Aorta (tissue), 5 donors: ENCODE results near the gene EXOC2. TPM values are rescaled to one million over a fixed set of nuclear protein-coding genes. Genes with fewer than 3 reads are reported as not detected.

Experiments
- ATAC-seq: fragments of 200-7000 bp; cut with Tn5 transposase; one replicate; pipeline ENCODE4 v1.9.1; 2022; ENCODE audit warnings: moderate library complexity; ENCODE audit not compliant: low FRiP score
- DNase-seq, 2 donors: peaks; one replicate each; pipeline ENCODE4 v3.0.0-alpha.2; 2020
- H3K27ac ChIP-seq, 2 donors: one replicate each; pipeline ENCODE4 v1.5.1; 2013; ENCODE audit warnings: low read length in 2 of 2, mild to moderate bottlenecking in 2 of 2, moderate library complexity in 2 of 2, control low read depth in 1 of 2, inconsistent platforms in 1 of 2, low read depth in 1 of 2
- H3K27me3 ChIP-seq, 2 donors: one replicate each; pipeline ENCODE4 v1.6.1; 2013; ENCODE audit warnings: control low read depth in 1 of 2, low read length in 1 of 2, mild to moderate bottlenecking in 1 of 2, moderate library complexity in 1 of 2; ENCODE audit not compliant: insufficient read depth in 2 of 2, control insufficient read depth in 1 of 2
- H3K36me3 ChIP-seq, 2 donors: one replicate each; pipeline ENCODE4 v1.6.1; 2013; ENCODE audit warnings: control low read depth in 1 of 2, low read length in 1 of 2, mild to moderate bottlenecking in 1 of 2; ENCODE audit not compliant: insufficient read depth in 2 of 2, control insufficient read depth in 1 of 2
- H3K4me1 ChIP-seq, 2 donors: one replicate each; pipeline ENCODE4 v1.6.1; 2013; ENCODE audit warnings: low read length in 2 of 2, control low read depth in 1 of 2, mild to moderate bottlenecking in 1 of 2, moderate library complexity in 1 of 2; ENCODE audit not compliant: insufficient read depth in 2 of 2, control insufficient read depth in 1 of 2
- H3K4me3 ChIP-seq, 2 donors: one replicate each; pipeline ENCODE4 v1.5.1; 2013; ENCODE audit warnings: low read length in 2 of 2, control low read depth in 1 of 2, mild to moderate bottlenecking in 1 of 2
- H3K9me3 ChIP-seq: one replicate; pipeline ENCODE4 v1.6.1; 2013; ENCODE audit warnings: mild to moderate bottlenecking, low read length; ENCODE audit not compliant: control insufficient read depth
- WGBS, 2 donors: extraction: QIAGEN DNeasy Blood & Tissue Kit; methylation state at CpG; one replicate each; pipeline ENCODE4 v1.1.7; 2013; 5-methylcytosine and 5-hydroxymethylcytosine counted together
- intact Hi-C, 2 donors: fragments of 100-400 bp; cut with DNase I; formaldehyde crosslinking; loops; one replicate each; pipeline versions ENCODE4 v1.14.2 to v1.15.0; 2022
- polyA plus RNA-seq, 2 donors: library from polyadenylated mRNA; stranded (reverse); fragments of 200-250 nt; gene quantifications; one replicate each; pipeline ENCODE4 v1.2.3, GENCODE V29; 2013
- total RNA-seq, 2 donors: library from RNA; stranded (reverse); fragmentation: NEBNext Ultra II Directional; extraction: Animal tissue kit (Norgen Biotek cat#: 25700); gene quantifications; one replicate each; pipeline ENCODE4 v1.2.1, GENCODE V29; 2021
- donor health status: healthy with polysubstance abuse.
- donor health status: Bipolar disorder and iron deficiency.
- donor health status: DM: no; HTN: no; CAD: no.
- donor health status: DM: no; HTN: no; CAD: no.
- donor health status: DM: yes; HTN: yes; CAD: no.

EXOC2 gene
- total and polyA plus RNA-seq, 4 donors: 3.4 to 22.8 (median 11.7) TPM

- Histone ChIP-seq H3K27me3 (no peaks in the 10 kb centered on the region), H3K36me3 (no peaks in the 10 kb centered on the region), H3K9me3 (no peaks in the 10 kb centered on the region), H3K27ac (no peak overlapping the region), H3K4me1 (peaks cover 0 to 2% of the 10 kb centered on the region in 2 donors), H3K4me3 (no peak overlapping the region)
- intact Hi-C loops: no loop called here
- 90 to 91% methylated on average over 11 of the region's 11 CpGs for WGBS, 2 donors
- no peak for ATAC-seq
- DNase-seq: no peak
These were observed 237.8 kb downstream of the EXOC2 start for GRCh38 chr6:455006-455585.

- no peaks in the 10 kb centered on the region for H3K27me3 ChIP-seq
- H3K4me1 ChIP-seq: peaks cover 0 to under 1% of the 10 kb centered on the region in 2 donors
- intact Hi-C loops: no loop called here
- DNase-seq (no peak), ATAC-seq (no peak)
- H3K36me3 ChIP-seq: no peaks in the 10 kb centered on the region
- no peaks in the 10 kb centered on the region for H3K9me3 ChIP-seq
- no peak overlapping the region for H3K4me3 ChIP-seq
- no peak overlapping the region for H3K27ac ChIP-seq
- 34 to 37% methylated on average over 5 of the region's 5 CpGs for WGBS, 2 donors
These were observed 238.6 kb downstream of the EXOC2 start for GRCh38 chr6:454148-454991.

DNA sequence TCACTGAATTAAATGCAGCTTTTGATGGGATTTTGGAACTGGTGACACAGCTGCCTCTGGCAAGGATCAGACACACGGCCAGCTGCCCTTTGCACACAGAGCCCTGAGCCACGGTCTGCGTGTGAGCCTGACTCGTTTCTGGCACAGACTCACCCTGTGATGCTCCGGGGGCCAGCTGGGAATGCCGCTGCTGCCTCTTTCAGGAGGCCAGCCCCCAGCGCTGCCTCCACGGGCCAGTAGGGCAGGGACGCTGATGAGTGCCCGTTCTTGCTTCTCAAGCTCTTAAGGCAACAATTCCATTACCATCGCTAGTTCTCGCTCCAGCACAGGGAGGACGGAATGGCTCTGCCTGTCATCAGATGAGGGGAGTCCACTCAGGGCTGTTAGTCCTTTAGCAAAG is 239.8 kb downstream of the EXOC2 start:
- Histone ChIP-seq H3K9me3 (no peaks in the 10 kb centered on the region), H3K4me3 (no peak overlapping the region), H3K4me1 (no peaks in the 10 kb centered on the region), H3K36me3 (no peaks in the 10 kb centered on the region), H3K27ac (no peak overlapping the region), H3K27me3 (no peaks in the 10 kb centered on the region)
- peak; percentile 49 for ATAC-seq
- WGBS, 2 donors: 46 to 48% methylated on average over 13 of the region's 13 CpGs
- intact Hi-C loops: no loop called here
- DNase-seq: no peak

GRCh38 chr6:452301-453067 is 240.5 kb downstream of the EXOC2 start:
- intact Hi-C loops: no loop called here
- Histone ChIP-seq H3K4me1 (no peaks in the 10 kb centered on the region), H3K27me3 (no peaks in the 10 kb centered on the region)

GRCh38 chr6:451847-452246 is 241.1 kb downstream of the EXOC2 start:
- intact Hi-C loops: no loop called here
- ATAC-seq (no peak), DNase-seq (no peak)
- Histone ChIP-seq H3K4me3 (no peak overlapping the region), H3K9me3 (no peaks in the 10 kb centered on the region), H3K4me1 (no peaks in the 10 kb centered on the region), H3K27me3 (no peaks in the 10 kb centered on the region), H3K36me3 (no peaks in the 10 kb centered on the region), H3K27ac (no peak overlapping the region)
- 91 to 92% methylated on average over 8 of the region's 8 CpGs for WGBS, 2 donors

More at GRCh38 chr6:452301-453067, 240.5 kb downstream of the EXOC2 start:
- DNase-seq (no peak), ATAC-seq (no peak)
- no peak overlapping the region for H3K27ac ChIP-seq
- 73 to 78% methylated on average over 8 to 9 of the region's 9 CpGs for WGBS, 2 donors
- no peak overlapping the region for H3K4me3 ChIP-seq
- H3K9me3 ChIP-seq: no peaks in the 10 kb centered on the region
- H3K36me3 ChIP-seq: no peaks in the 10 kb centered on the region

DNA sequence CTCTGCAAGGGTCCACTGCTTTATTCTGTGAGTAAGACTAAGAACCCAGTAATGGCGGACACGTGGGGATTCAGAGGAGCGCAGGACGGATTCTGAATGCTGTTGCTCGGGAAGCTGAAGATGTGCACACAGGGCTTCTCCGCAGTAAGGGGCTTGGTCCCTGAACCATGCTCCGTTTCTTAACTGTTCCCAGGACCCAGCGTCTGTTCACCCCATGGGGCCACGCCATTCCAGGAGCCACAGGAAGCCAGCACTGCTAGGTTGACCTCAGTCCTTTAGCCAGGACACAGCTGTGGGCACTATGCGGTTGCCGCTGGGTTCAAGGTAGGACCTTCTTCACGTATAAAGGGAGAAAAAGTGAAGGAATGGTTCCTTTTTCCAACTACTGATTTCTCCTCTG is 241.6 kb downstream of the EXOC2 start:
- Histone ChIP-seq H3K27me3 (no peaks in the 10 kb centered on the region), H3K9me3 (no peaks in the 10 kb centered on the region), H3K4me3 (no peak overlapping the region), H3K27ac (no peak overlapping the region), H3K36me3 (no peaks in the 10 kb centered on the region), H3K4me1 (no peaks in the 10 kb centered on the region)
- no peak for ATAC-seq
- intact Hi-C loops: no loop called here
- DNase-seq: no peak
- 90 to 92% methylated on average over 12 of the region's 12 CpGs for WGBS, 2 donors

DNA sequence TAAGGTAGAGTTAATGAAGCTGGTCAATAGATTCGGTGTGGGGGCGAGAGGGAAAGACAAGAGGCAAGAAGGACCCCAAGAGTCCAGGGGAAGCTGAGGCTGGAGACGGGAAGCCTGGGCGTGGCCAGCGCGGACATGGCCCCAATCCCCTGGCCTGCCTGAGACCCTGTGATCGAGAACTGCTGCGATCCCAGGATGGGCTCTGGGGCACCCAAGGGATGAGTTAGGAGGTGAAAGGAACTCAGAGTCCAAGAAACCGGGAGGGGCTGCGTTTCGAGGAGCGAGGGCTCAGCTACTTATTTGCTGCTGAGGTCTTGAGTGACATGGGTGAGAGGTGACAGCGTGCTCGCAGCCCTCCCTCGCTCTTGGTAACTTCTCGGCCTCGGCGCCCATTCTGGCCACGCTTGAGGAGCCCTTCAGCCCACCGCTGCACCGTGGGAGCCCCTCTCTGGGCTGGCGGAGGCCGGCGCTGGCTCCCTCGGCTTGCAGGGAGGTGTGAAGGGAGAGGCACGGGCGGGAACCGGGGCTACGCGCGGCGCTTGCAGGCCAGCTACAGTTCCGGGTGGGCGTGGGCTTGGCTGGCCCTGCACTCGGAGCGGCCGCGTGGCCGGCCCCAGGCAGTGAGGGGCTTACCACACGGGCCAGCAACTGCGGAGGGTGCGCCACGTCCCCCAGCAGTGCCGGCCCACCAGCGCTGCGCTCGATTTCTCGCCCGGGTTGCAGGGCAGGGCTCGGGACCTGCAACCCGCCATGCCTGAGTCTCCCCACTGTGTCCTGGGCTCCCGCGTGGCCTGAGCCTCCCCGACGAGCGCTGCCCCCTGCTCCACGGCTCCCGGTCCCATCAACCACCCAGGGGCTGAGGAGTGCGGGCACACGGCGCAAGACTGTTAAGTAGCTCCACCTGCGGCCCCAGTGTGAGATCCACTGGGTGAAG is 243.2 kb downstream of the EXOC2 start:
- no peak overlapping the region for H3K4me3 ChIP-seq
- no peaks in the 10 kb centered on the region for H3K27me3 ChIP-seq
- ATAC-seq: no peak
- H3K36me3 ChIP-seq: no peaks in the 10 kb centered on the region
- 89 to 92% methylated on average over 50 to 62 of the region's 62 CpGs for WGBS, 2 donors
- H3K9me3 ChIP-seq: no peaks in the 10 kb centered on the region
- no peaks in the 10 kb centered on the region for H3K4me1 ChIP-seq
- DNase-seq: peak in 1 of 2 donors; percentile 66
- intact Hi-C loops: no loop called here
- H3K27ac ChIP-seq: no peak overlapping the region

DNA sequence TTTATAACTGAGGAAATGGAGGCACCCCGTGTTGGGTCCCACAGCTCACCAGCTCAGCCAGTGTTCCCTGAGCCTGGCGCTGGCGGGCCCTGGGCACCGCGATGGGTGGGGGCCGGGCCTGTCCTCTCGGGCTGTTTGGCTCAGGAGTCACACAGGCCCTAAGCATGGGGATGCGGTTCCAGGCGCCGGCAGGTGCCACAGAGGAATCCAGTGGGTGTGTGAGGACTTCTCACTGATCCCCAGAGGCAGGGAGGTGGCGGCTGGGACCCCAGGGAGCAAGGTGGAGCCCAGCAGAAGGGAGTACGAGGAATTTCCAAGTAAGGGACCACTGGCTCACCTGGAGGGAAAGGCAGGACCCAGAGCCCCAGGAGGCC is 243.9 kb downstream of the EXOC2 start:
- ATAC-seq (no peak), DNase-seq (peak in 1 of 2 donors; percentile 61)
- H3K36me3 ChIP-seq: no peaks in the 10 kb centered on the region
- H3K4me3 ChIP-seq: no peak overlapping the region
- no peaks in the 10 kb centered on the region for H3K4me1 ChIP-seq
- intact Hi-C loops: no loop called here
- no peak overlapping the region for H3K27ac ChIP-seq
- H3K27me3 ChIP-seq: no peaks in the 10 kb centered on the region
- H3K9me3 ChIP-seq: no peaks in the 10 kb centered on the region
- WGBS, 2 donors: 86 to 87% methylated on average over 12 of the region's 12 CpGs
